Measurements from ENCODE around the gene PAK3. TPM values are rescaled to one million over a fixed set of nuclear protein-coding genes. Genes with fewer than 3 reads are reported as not detected.
A peak's percentile ranks its signal among the peaks of the same experiment; 100 is the strongest.

The PAK3 gene
- total and polyA plus RNA-seq, 2 donors (not counting 3 experiments of a cell fraction or from before 2014, with no cell fraction given), result 0.01 to 0.15 TPM

- POLR2A ChIA-PET, result no interaction called here
- CTCF ChIA-PET, result interaction anchor here (1.0 kb wide), 1 partner anchor 11 kb away, joined by 3 read pairs; no protein-coding TSS in a partner anchor
- no TSS peak for BruUV-seq (replicated peaks)
- H3K27ac ChIP-seq (ENCODE audit: insufficient read depth, low read depth, low read length), result no peak overlapping the region
- no peaks in the 10 kb centered on the region for H3K9me3 ChIP-seq (replicated peaks; ENCODE audit: control insufficient read depth, insufficient read depth, low read length)
- no peak overlapping the region for H2AFZ ChIP-seq (ENCODE audit: low read depth, low read length)
- intact Hi-C loops (cut with micrococcal nuclease), result no loop called here
- H3K4me1 ChIP-seq (ENCODE audit: control insufficient read depth, extremely low read depth, insufficient read depth, low read length), result no peaks in the 10 kb centered on the region
- no peak overlapping the region for H3K9ac ChIP-seq (replicated peaks; ENCODE audit: extremely low read depth, insufficient read depth, low read length)
- H3K27me3 ChIP-seq (ENCODE audit: control insufficient read depth in 2 of 2, insufficient read depth in 2 of 2, low read length in 2 of 2), result no peaks in the 10 kb centered on the region
- no peaks in the 10 kb centered on the region for H3K9me1 ChIP-seq (replicated peaks; ENCODE audit: control insufficient read depth, extremely low read depth, insufficient read depth, low read length)
- no peak for FAIRE-seq
- no peaks in the 10 kb centered on the region for H3K36me3 ChIP-seq (ENCODE audit: control insufficient read depth in 2 of 2, extremely low read depth in 1 of 2, insufficient read depth in 2 of 2, low read length in 2 of 2)
- H3K4me2 ChIP-seq (ENCODE audit: insufficient read depth, low read length), result no peak overlapping the region
- TF ChIP-seq CTCF (IDR thresholded peaks at IDR 0.05; ENCODE audit: extremely low read depth in 1 of 2, insufficient read depth in 1 of 2, low read depth in 1 of 2, low read length in 2 of 2), result peak; percentile 33 to 51
- no peak for TF ChIP-seq JUN (IDR thresholded peaks at IDR 0.05; ENCODE audit: borderline replicate concordance, insufficient read depth, insufficient read length, low read depth)
- DNase-seq (ENCODE audit: low read depth, low spot score), result no peak
- H4K20me1 ChIP-seq (replicated peaks; ENCODE audit: control insufficient read depth, extremely low read depth, insufficient read depth, low read length), result no peaks in the 10 kb centered on the region
- no peaks in the 10 kb centered on the region for H3K79me2 ChIP-seq (ENCODE audit: control insufficient read depth, insufficient read depth, low read length)
- dilution Hi-C loops (cut with MboI; ENCODE audit: extremely low pct_ligation_motif_present, low sequenced_read_pairs), result no loop called here
- no peak overlapping the region for H3K4me3 ChIP-seq (replicated peaks in 1 of 3; ENCODE audit: insufficient read depth in 1 of 3, low read depth in 1 of 3, low read length in 3 of 3)
Measured at GRCh38 chrX:111098874-111099273, 2.9 kb downstream of the PAK3 start.

GRCh38 chrX:111100191-111100590, 4.2 kb downstream of the PAK3 start:
- FAIRE-seq (no peak), DNase-seq (ENCODE audit: low read depth, low spot score) (no peak)
- ChIA-PET CTCF (interaction anchor here (0.7 kb wide), 1 partner anchor 253 kb away, joined by 3 read pairs; no protein-coding TSS in a partner anchor), POLR2A (no interaction called here)
- intact Hi-C loops (cut with micrococcal nuclease) (no loop called here), dilution Hi-C loops (cut with MboI; ENCODE audit: extremely low pct_ligation_motif_present, low sequenced_read_pairs) (no loop called here)
- H3K9me1 ChIP-seq (replicated peaks; ENCODE audit: control insufficient read depth, extremely low read depth, insufficient read depth, low read length), result no peaks in the 10 kb centered on the region
- no peak overlapping the region for H3K4me3 ChIP-seq (replicated peaks in 1 of 3; ENCODE audit: insufficient read depth in 1 of 3, low read depth in 1 of 3, low read length in 3 of 3)
- no peak overlapping the region for H3K9ac ChIP-seq (replicated peaks; ENCODE audit: extremely low read depth, insufficient read depth, low read length)
- H3K9me3 ChIP-seq (replicated peaks; ENCODE audit: control insufficient read depth, insufficient read depth, low read length), result no peaks in the 10 kb centered on the region
- no peaks in the 10 kb centered on the region for H3K27me3 ChIP-seq (ENCODE audit: control insufficient read depth in 2 of 2, insufficient read depth in 2 of 2, low read length in 2 of 2)
- H3K27ac ChIP-seq (ENCODE audit: insufficient read depth, low read depth, low read length), result no peak overlapping the region
- H4K20me1 ChIP-seq (replicated peaks; ENCODE audit: control insufficient read depth, extremely low read depth, insufficient read depth, low read length), result no peaks in the 10 kb centered on the region
- no peaks in the 10 kb centered on the region for H3K36me3 ChIP-seq (ENCODE audit: control insufficient read depth in 2 of 2, extremely low read depth in 1 of 2, insufficient read depth in 2 of 2, low read length in 2 of 2)
- H3K4me2 ChIP-seq (ENCODE audit: insufficient read depth, low read length), result no peak overlapping the region
- BruUV-seq (replicated peaks), result no TSS peak
- H2AFZ ChIP-seq (ENCODE audit: low read depth, low read length), result no peak overlapping the region
- TF ChIP-seq CTCF (IDR thresholded peaks at IDR 0.05; ENCODE audit: extremely low read depth in 1 of 2, insufficient read depth in 1 of 2, low read depth in 1 of 2, low read length in 2 of 2), result peak in 1 of 2 donors; percentile 12
- no peak for TF ChIP-seq GATA2 (IDR thresholded peaks at IDR 0.05; ENCODE audit: insufficient read depth, insufficient read length, low read depth, low read length)
- no peak for TF ChIP-seq MAX (IDR thresholded peaks at IDR 0.05; ENCODE audit: insufficient read depth, insufficient read length)
- no peak for TF ChIP-seq JUN (IDR thresholded peaks at IDR 0.05; ENCODE audit: borderline replicate concordance, insufficient read depth, insufficient read length, low read depth)
- no peaks in the 10 kb centered on the region for H3K4me1 ChIP-seq (ENCODE audit: control insufficient read depth, extremely low read depth, insufficient read depth, low read length)
- H3K79me2 ChIP-seq (ENCODE audit: control insufficient read depth, insufficient read depth, low read length), result no peaks in the 10 kb centered on the region
